HG03045 (cell line): ENCODE data around the gene PSPH.
"Not testable (repeated sequence)": the region's sequence is repeated elsewhere in the genome, so short reads cannot be mapped to it uniquely, and the experiment has no call there.

Experiments
- ATAC-seq: cut with Tn5 transposase; IDR thresholded peaks from one replicate; pipeline ENCODE4 v1.9.1; 2021; ENCODE audit warnings: mild to moderate bottlenecking, moderate library complexity; ENCODE audit not compliant: unreplicated experiment

The PSPH gene

GRCh38 chr7:56063500-56063881, 12.2 kb upstream of the PSPH start:
- no peak for ATAC-seq

GRCh38 chr7:56062382-56062781, 11.1 kb upstream of the PSPH start:
- ATAC-seq: no peak

- no peak for ATAC-seq
Measured at GRCh38 chr7:56053993-56054392, 2.7 kb upstream of the PSPH start.

- ATAC-seq: no peak
Measured at GRCh38 chr7:56053379-56053778, 2.1 kb upstream of the PSPH start.

- no peak for ATAC-seq
Measured at GRCh38 chr7:56051053-56051338, 248 bp downstream of the PSPH start.

- ATAC-seq: not testable (repeated sequence)
Measured at GRCh38 chr7:56048763-56049162, 2.5 kb downstream of the PSPH start.

- ATAC-seq: no peak
Measured at GRCh38 chr7:56048245-56048644, 3.0 kb downstream of the PSPH start.

- not testable (repeated sequence) for ATAC-seq
Measured at GRCh38 chr7:56047446-56048116, 3.7 kb downstream of the PSPH start.

- no peak for ATAC-seq
Measured at GRCh38 chr7:56046721-56047445, 4.4 kb downstream of the PSPH start.

- not testable (repeated sequence) for ATAC-seq
Measured at GRCh38 chr7:56045758-56046157, 5.5 kb downstream of the PSPH start.

GRCh38 chr7:56040730-56041129, 10.5 kb downstream of the PSPH start:
- no peak for ATAC-seq

GRCh38 chr7:56033671-56034432, 17.4 kb downstream of the PSPH start:
- peak; percentile 99 for ATAC-seq

- not testable (repeated sequence) for ATAC-seq
Measured at GRCh38 chr7:56032578-56032977, 18.7 kb downstream of the PSPH start.

- ATAC-seq: not testable (repeated sequence)
Measured at GRCh38 chr7:56031556-56031955, 19.7 kb downstream of the PSPH start.

GRCh38 chr7:56030340-56030739, 20.9 kb downstream of the PSPH start:
- ATAC-seq: no peak

GRCh38 chr7:56028942-56029630, 22.2 kb downstream of the PSPH start:
- ATAC-seq: no peak

- no peak for ATAC-seq
Measured at GRCh38 chr7:56026538-56026937, 24.7 kb downstream of the PSPH start.

GRCh38 chr7:56023500-56023899, 27.7 kb downstream of the PSPH start:
- no peak for ATAC-seq

GRCh38 chr7:56019501-56019900, 31.7 kb downstream of the PSPH start:
- ATAC-seq: no peak

- ATAC-seq: not testable (repeated sequence)
Measured at GRCh38 chr7:56017015-56017414, 34.2 kb downstream of the PSPH start.

- ATAC-seq: no peak
Measured at GRCh38 chr7:56009695-56010094, 41.5 kb downstream of the PSPH start.
